ENCODE data around the gene CCDC85B.

GRCh38 chr11:65853246-65853979 is 37.1 kb upstream of the CCDC85B start:
- TF ChIP-seq CTCF (IDR thresholded peaks at IDR 0.05; ENCODE audit: poor library complexity, severe bottlenecking) (no peak), EZH2 (IDR thresholded peaks at IDR 0.05; ENCODE audit: borderline replicate concordance, insufficient read depth, low read length, poor library complexity, severe bottlenecking) (no peak), EP300 (conservative IDR thresholded peaks at IDR 0.05; ENCODE audit: poor library complexity, severe bottlenecking) (no peak), TAF1 (IDR thresholded peaks at IDR 0.05; ENCODE audit: low read depth) (no peak)

All from neural cell (in vitro differentiated cells).